ENCODE data around the gene ANP32E. TPM values are rescaled to one million over a fixed set of nuclear protein-coding genes. Genes with fewer than 3 reads are reported as not detected.
"Not testable (repeated sequence)": the region's sequence is repeated elsewhere in the genome, so short reads cannot be mapped to it uniquely, and the experiment has no call there.

The ANP32E gene
- total RNA-seq, 4 donors from 2014 or later, result 19.3 to 25.8 (median 24.5) TPM

DNA sequence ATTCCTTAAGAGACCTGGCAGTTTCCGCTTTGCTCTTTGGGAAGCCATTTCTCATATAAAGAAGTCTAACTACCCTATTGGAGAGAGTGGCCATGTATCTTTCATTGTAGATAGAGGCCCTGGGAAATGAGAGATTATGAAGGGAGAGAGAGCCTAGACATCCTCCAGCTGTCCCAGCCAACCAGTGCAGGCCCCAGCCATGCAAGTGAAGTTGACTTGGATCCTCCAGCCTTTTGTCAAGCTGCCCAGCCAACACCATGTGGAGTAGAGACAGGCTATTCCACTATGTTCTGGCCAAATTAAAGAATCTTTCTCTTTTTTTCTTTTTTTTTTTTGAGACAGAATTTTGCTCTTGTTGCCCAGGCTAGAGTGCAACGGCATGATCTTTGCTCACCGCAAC lies 7.1 kb upstream of the ANP32E start:
- Histone ChIP-seq H3K4me1 (no peaks in the 10 kb centered on the region), H3K27me3 (no peaks in the 10 kb centered on the region), H3K9me3 (no peaks in the 10 kb centered on the region), H3K4me3 (replicated peaks in 1 of 3) (no peak overlapping the region), H3K27ac (no peak overlapping the region), H3K36me3 (no peaks in the 10 kb centered on the region)
- DNase-seq, result no peak
- no peak for TF ChIP-seq POLR2A (IDR thresholded peaks at IDR 0.05)
- TF ChIP-seq, protein P1, sequence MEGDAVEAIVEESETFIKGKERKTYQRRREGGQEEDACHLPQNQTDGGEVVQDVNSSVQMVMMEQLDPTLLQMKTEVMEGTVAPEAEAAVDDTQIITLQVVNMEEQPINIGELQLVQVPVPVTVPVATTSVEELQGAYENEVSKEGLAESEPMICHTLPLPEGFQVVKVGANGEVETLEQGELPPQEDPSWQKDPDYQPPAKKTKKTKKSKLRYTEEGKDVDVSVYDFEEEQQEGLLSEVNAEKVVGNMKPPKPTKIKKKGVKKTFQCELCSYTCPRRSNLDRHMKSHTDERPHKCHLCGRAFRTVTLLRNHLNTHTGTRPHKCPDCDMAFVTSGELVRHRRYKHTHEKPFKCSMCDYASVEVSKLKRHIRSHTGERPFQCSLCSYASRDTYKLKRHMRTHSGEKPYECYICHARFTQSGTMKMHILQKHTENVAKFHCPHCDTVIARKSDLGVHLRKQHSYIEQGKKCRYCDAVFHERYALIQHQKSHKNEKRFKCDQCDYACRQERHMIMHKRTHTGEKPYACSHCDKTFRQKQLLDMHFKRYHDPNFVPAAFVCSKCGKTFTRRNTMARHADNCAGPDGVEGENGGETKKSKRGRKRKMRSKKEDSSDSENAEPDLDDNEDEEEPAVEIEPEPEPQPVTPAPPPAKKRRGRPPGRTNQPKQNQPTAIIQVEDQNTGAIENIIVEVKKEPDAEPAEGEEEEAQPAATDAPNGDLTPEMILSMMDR (IDR thresholded peaks at IDR 0.05), result no peak
- WGBS, 2 donors, result 92 to 96% methylated on average over 3 of the region's 3 CpGs
- intact Hi-C loops (cut with DNase I), result no loop called here

DNA sequence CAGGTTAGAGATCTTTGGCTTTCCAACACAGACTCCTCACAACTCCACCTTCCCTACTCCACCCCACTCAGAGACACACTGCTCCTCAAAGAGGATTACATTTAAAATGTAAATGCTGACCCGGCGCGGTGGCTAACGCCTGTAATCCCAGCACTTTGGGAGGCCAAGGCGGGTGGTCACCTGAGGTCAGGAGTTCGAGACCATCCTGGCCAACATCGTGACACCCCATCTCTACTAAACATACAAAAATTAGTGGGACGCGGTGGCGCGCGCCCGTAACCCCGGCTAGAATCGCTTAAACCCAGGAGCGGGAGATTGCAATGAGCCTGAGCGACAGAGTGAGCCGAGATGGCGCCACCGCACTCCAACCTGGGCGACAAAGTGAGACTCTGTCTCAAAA lies 1.8 kb upstream of the ANP32E start:
- no peak for DNase-seq
- no peak overlapping the region for H3K4me3 ChIP-seq (replicated peaks in 1 of 3)
- no peak overlapping the region for H3K27ac ChIP-seq
- H3K9me3 ChIP-seq, result no peaks in the 10 kb centered on the region
- intact Hi-C loops (cut with DNase I), result no loop called here
- 90 to 93% methylated on average over 21 of the region's 21 CpGs for WGBS, 2 donors
- no peaks in the 10 kb centered on the region for H3K27me3 ChIP-seq
- TF ChIP-seq, protein P1 (IDR thresholded peaks at IDR 0.05), result no peak
- no peak for TF ChIP-seq POLR2A (IDR thresholded peaks at IDR 0.05)
- no peaks in the 10 kb centered on the region for H3K36me3 ChIP-seq
- H3K4me1 ChIP-seq, result peaks cover 5 to 9% of the 10 kb centered on the region in 2 donors

- DNase-seq; intact Hi-C loops (cut with DNase I): not testable (repeated sequence)
Measured at GRCh38 chr1:150237176-150237575, 1.3 kb upstream of the ANP32E start.

GRCh38 chr1:150236614-150237100 lies 745 bp upstream of the ANP32E start:
- H3K27me3 ChIP-seq, result no peaks in the 10 kb centered on the region
- H3K9me3 ChIP-seq, result no peaks in the 10 kb centered on the region
- peaks cover 5 to 9% of the 10 kb centered on the region in 2 donors for H3K4me1 ChIP-seq
- no peak overlapping the region for H3K27ac ChIP-seq
- no peak for DNase-seq
- H3K36me3 ChIP-seq, result no peaks in the 10 kb centered on the region
- 33% methylated on average over 10 of the region's 10 CpGs for whole genome bisulfite sequencing, 2 donors
- intact Hi-C loops (cut with DNase I), result no loop called here
- H3K4me3 ChIP-seq (replicated peaks in 1 of 3), result peak overlapping the region; percentile 0 to 85 (median 30)
- no peak for TF ChIP-seq POLR2A (IDR thresholded peaks at IDR 0.05)
- TF ChIP-seq, protein P1 (IDR thresholded peaks at IDR 0.05), result no peak

More at GRCh38 chr1:150237176-150237575, 1.3 kb upstream of the ANP32E start:
- H3K36me3 ChIP-seq; H3K4me3 ChIP-seq (replicated peaks in 1 of 3); H3K9me3 ChIP-seq; H3K4me1 ChIP-seq; H3K27ac ChIP-seq; H3K27me3 ChIP-seq: not testable (repeated sequence)
- 86 to 93% methylated on average over 13 of the region's 13 CpGs for WGBS, 2 donors

DNA sequence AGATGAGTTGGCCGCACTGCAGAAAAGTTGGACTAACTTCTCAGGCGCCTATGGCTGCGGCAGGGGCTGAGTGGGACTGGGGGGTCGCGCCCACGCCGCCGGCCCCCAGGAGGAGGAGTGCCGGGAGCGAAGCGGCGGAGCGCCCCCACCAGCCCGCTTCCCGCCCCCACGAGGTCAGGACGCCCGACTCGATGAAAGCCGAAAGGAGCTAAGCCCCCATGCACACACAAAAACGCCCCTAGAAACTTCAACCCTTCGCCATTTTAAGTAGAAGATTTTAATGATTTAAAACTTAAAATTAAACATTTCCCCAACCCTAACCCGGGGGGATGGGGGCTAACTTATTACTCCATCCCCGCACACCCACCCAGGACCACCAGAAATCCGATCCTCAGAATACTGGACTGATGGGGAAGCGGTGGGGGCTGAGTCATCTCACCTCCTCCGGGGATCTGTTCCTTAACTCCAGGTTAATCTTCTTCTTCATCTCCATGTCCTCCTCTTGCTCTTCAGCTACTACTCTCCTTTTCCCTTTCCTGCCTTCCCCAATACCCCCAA lies 539 bp downstream of the ANP32E start:
- Histone ChIP-seq H3K27me3 (no peaks in the 10 kb centered on the region), H3K36me3 (no peaks in the 10 kb centered on the region), H3K4me3 (replicated peaks in 1 of 3) (peak overlapping the region; percentile 76 to 91 (median 85)), H3K27ac (peak overlapping the region; percentile 85 to 99 (median 96)), H3K4me1 (peaks cover 5 to 9% of the 10 kb centered on the region in 2 donors), H3K9me3 (no peaks in the 10 kb centered on the region)
- no peak for TF ChIP-seq POLR2A (IDR thresholded peaks at IDR 0.05)
- TF ChIP-seq, protein P1 (IDR thresholded peaks at IDR 0.05), result no peak
- 0 to 1% methylated on average over 12 to 23 of the region's 27 CpGs for WGBS, 2 donors
- peak; percentile 7 to 23 for DNase-seq
- intact Hi-C loops (cut with DNase I), result no loop called here
